Transverse colon (tissue), 4 donors: Measurements from ENCODE around the gene STAM.

ENCODE experiments used
- EP300 ChIP-seq: sonication (generic); formaldehyde crosslinking; IDR thresholded peaks from one replicate; pipeline ENCODE4 v1.6.1; 2017; ENCODE audit warnings: antibody characterized with exemption, low read depth
- POLR2AphosphoS5 ChIP-seq, 3 donors: sonication (generic); formaldehyde crosslinking; IDR thresholded peaks; one replicate each; pipeline ENCODE4 v1.6.1; 2016; ENCODE audit warnings: antibody characterized with exemption in 3 of 3
- TF ChIP-seq, protein P1 (sequence below), 5 experiments: fragments of 200-600 bp in 3 of 5; fragments of 450-650 bp in 2 of 5; sonication (generic) in 3 of 5; IDR thresholded peaks; 1 replicate in 2 of 5; 2 replicates in 3 of 5; pipeline ENCODE4 v1.5.1; 2016 to 2017; ENCODE audit warnings: antibody characterized with exemption in 5 of 5, inconsistent platforms in 3 of 5, mild to moderate bottlenecking in 2 of 5, moderate library complexity in 1 of 5

DNA sequence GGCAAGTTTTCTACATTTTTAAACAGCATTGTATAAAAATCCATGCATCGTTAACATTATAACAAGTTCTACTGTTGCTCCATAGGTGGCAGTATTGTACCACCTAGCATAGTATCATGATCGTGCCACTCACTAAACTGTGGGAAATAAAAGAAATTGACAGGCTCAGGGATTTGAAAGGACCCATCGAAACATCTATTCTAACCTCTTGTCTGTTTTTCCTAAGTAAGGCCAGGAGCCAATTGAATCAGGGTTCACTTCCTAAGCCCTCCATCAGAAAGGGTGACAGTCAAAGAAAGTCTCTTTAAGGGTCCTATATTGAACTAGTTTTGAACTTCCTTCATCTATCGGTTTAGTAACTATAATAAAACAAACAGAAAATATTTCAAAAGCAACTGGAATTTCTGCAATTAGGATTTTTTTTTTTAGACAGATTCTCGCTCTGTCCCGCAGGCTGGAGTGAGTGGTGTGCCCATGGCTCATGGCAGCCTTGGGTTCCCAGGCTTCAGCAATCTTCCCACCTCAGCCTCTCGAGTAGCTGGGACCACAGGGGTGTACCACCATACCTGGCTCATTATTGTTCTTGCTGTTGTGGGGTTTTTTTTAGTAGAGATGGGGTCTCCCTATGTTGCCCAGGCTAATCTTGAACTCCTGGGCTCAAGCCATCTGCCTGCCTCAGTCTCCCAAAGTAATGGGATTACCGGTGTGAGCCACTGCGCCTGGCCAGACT, 36.2 kb upstream of the STAM start:
- TF ChIP-seq, protein P1, sequence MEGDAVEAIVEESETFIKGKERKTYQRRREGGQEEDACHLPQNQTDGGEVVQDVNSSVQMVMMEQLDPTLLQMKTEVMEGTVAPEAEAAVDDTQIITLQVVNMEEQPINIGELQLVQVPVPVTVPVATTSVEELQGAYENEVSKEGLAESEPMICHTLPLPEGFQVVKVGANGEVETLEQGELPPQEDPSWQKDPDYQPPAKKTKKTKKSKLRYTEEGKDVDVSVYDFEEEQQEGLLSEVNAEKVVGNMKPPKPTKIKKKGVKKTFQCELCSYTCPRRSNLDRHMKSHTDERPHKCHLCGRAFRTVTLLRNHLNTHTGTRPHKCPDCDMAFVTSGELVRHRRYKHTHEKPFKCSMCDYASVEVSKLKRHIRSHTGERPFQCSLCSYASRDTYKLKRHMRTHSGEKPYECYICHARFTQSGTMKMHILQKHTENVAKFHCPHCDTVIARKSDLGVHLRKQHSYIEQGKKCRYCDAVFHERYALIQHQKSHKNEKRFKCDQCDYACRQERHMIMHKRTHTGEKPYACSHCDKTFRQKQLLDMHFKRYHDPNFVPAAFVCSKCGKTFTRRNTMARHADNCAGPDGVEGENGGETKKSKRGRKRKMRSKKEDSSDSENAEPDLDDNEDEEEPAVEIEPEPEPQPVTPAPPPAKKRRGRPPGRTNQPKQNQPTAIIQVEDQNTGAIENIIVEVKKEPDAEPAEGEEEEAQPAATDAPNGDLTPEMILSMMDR (IDR thresholded peaks at IDR 0.05): peak; percentile 82 to 90 (median 84)
- TF ChIP-seq POLR2AphosphoS5 (IDR thresholded peaks at IDR 0.05) (no peak), EP300 (no peak)
